Right renal cortex interstitium (tissue), 3 donors: ENCODE results near the gene NKAP. TPM values are rescaled to one million over a fixed set of nuclear protein-coding genes. Genes with fewer than 3 reads are reported as not detected.
"Not testable (repeated sequence)": the region's sequence is repeated elsewhere in the genome, so short reads cannot be mapped to it uniquely, and the experiment has no call there.

Source experiments
- DNase-seq, 3 donors: peaks; one replicate each; pipeline ENCODE4 v3.0.0-alpha.2; 2013; ENCODE audit warnings: low read depth in 3 of 3, low spot score in 2 of 3
- polyA plus RNA-seq, 3 donors: library from polyadenylated mRNA; unstranded; fragments of 120-200 nt; gene quantifications; one replicate each; pipeline ENCODE4 v1.2.1, GENCODE V29; 2013; ENCODE audit not compliant: insufficient read length in 3 of 3

Gene NKAP
- polyA plus RNA-seq: 10 to 100 TPM; 13.6 to 16.7 (median 14.9) TPM

DNA sequence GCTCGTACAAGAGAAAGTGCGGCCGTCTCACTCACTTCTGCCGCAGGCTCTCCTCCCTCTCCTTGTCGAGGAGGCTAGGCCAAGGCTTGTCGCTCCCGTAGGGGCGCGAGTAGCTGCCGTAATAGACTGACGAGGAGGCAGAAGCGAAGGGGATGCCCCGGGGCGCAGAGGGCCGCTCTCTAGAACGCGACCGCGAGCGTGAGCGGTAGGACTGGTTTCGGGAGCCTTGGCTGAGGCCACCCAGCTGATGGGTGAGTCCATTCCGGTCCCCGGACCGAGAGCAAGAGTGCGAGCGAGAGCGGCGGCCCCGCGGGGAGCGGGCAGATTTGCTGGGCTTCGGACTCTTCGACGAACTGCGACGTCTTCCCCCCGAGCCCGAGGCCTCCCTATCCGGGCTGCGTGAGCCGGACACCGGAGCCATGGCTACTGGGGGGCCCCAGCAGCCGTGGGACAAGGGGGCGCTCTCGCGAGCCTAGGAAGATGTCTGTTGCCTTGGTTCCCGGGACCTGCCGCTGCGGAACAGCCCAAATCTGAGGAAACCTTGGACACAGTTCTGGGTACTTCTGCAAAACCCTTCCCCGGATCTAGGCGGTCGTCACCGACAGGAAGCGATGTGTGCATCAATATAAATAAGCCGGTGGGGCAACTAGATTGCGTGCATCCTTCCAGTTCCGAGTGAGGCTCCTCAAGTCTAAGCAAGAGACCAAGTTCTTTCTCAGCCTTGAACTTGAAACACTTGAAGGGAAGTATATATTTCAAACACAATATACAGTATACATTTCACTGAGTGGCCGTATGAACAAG, at the start of gene NKAP:
TSS of gene NKAP (minus strand) at position 567 of the 804 bp plus-strand sequence. CDS start at position 421, 146 bp downstream.
- DNase-seq: peak; percentile 69 to 87 (median 75)

DNA sequence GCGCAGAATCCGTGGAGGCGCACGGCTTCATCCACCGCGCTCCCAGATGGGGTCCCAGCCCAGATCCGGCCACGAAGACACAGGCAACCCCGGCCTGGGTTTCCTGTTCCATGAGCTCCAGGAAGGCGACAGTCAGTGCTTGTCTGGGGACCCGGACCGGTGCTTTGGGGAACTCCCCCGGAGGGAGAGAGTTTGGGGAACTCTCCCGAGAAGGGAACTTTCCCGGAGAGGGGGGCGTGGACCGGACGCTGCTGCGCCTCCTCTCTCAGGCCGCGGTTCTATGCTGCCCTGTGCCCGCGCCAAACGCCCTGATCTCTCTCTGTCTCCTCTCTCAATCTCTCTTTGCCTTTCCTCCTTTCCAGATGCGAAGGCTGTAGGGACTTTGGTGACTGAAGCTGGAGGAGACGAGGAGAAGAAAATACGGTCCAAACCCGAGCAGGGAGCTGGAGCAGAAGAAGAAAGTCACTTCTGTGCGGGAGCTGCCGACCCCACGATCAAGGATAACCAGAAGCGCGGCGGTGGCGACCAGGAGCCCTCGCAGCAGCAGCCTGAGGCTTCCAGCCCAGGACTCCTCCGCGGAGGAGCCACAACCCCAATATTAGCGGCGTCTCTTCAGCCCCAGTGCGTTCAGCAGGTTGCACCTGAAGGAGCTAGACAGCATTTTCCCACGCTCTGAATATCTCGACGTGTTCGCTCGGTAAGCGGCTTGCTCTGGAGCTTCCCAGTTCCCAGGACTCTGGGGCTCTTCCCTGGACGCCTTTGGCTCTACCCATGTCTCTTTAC, 47.6 kb upstream of the NKAP start:
- DNase-seq: no peak

DNA sequence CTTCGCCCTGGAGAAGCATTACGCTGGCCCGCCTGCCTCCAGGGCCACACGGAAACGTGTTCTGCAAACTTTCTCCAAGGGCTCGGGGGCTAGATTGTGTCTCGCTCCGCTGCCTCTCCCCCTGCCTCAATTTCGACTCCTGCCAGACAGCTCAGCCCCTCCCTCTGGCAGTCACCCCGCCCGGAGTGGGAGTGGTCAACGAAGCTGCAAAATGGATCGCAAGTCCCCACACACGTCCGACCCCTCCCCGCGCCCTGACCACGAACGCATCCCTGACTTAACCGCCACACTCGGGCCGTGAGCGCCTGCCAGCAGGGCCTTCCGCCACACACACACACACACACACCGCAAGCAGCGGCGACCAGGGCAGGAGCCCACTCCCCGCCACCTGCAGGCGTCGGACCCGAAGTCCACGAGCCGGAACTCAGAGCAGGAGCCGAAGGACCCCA, 47.0 kb upstream of the NKAP start:
- DNase-seq: no peak

DNA sequence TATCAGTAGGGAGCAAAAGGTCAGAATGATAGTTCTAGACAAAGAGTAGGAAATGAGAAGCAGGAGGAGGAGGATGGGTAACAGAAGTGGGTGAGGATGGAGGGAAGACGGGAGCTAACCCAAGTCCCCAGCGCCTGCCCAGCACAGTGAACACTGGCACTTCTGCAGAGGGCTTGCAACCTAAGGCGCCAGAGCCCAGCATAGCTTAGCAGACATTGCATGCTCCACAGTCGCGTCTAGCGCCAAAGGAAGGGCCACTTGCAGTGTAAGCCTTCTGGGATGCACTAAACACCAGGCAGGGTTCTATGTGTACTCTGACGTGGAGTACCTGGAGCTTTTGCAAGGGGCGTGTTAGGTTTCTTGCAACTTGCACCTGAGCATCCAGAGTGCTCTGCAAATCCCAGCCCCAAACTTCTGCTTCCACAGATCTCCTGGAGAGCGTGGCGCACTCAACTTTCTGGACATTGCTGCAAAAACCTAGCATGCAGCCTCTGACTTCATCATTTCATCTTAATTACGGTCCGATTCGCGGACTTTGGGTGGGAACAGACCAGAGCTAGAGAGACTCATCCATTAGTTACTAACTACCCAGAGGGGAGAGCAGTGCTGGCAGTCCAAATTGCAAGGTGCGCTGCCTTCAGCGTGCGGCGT, 46.5 kb upstream of the NKAP start:
- no peak for DNase-seq

DNA sequence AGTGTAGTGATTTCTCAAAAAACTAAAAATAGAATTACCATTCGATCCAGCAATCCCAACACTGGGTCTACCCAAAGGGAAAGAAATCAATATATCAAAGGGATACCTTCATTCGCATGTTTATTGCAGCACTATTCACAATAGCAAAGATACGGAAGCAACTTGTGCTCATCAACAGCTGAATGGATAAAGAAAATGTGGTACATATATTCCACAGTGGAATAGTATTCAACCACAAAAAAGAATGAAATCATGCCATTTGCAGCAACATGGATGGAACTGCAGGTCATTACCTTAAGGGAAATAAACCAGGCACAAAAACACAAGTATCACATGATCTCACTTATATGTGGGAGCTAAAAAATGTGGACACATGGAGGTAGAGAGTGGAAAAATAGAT, 42.7 kb upstream of the NKAP start:
- no peak for DNase-seq

GRCh38 chrX:119984652-119985051, 41.1 kb upstream of the NKAP start:
- no peak for DNase-seq

DNA sequence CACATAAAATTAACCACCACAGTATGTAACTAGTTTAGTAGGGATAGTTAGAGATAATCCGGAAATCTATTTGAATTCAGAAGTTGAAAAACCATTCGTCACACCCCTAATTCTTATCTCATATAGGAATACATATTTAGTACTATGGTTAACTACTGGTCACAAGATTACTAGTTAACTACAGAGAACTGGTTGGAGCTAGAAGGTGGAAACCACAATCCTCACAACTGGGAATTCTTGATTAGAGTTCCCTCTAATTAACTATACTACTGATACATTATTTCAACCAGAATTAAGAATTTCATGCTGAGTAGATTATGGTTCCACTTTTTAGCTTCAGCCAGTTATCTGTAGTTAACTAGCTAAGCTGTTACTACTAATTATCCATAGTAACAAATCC, 39.9 kb upstream of the NKAP start:
- DNase-seq: no peak

- no peak for DNase-seq
These were observed 38.6 kb upstream of the NKAP start for GRCh38 chrX:119982145-119982544.

- DNase-seq: no peak
These were observed 37.9 kb upstream of the NKAP start for GRCh38 chrX:119981286-119982070.

- not testable (repeated sequence) for DNase-seq
These were observed 33.6 kb upstream of the NKAP start for GRCh38 chrX:119977172-119977571.

- no peak for DNase-seq
These were observed 27.6 kb upstream of the NKAP start for GRCh38 chrX:119971184-119971583.

DNA sequence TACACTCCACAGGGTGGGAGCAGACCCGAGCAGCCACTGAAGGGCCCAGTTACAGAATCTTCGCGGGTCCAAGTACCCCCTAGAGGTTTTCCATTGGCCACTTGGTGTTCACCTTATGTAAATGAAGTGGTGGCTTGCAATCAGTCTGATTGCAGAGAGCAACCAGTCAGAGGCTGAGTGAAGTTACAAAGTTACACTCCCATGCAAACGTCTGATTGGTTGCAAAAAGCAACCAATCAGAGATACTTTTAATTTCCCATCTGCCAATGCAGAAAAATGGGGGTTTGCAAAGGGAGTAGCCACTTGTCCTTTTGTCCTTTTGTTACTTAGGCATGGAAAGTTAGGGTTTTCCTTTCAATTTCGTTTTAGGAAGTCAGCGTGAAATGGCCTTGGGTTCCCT, 27.0 kb upstream of the NKAP start:
- DNase-seq: no peak

GRCh38 chrX:119966837-119967236, 23.3 kb upstream of the NKAP start:
- DNase-seq: not testable (repeated sequence)

- no peak for DNase-seq
These were observed 17.1 kb upstream of the NKAP start for GRCh38 chrX:119960625-119961024.

GRCh38 chrX:119955807-119956570, 12.4 kb upstream of the NKAP start:
- not testable (repeated sequence) for DNase-seq

DNA sequence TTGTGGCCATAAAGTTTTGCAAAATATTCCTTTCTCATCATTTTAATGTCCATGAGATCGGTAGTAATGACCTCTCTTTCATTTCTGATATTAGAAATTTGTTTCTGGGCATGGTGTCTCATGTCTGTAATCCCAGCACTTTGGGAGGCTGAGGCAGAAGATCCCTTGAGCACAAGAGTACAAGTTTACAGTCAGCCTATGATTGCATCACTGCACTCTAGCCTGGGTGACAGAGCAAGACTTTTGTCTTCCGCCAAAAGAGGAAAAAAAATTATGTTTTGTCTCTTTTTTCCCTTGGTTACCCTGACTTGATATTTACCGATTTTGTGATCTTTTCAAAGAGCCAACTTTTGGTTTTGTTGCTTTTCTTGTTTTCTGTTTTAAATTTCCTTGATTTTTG, 10.8 kb upstream of the NKAP start:
- no peak for DNase-seq

- no peak for DNase-seq
These were observed 4.8 kb upstream of the NKAP start for GRCh38 chrX:119948381-119948780.

DNA sequence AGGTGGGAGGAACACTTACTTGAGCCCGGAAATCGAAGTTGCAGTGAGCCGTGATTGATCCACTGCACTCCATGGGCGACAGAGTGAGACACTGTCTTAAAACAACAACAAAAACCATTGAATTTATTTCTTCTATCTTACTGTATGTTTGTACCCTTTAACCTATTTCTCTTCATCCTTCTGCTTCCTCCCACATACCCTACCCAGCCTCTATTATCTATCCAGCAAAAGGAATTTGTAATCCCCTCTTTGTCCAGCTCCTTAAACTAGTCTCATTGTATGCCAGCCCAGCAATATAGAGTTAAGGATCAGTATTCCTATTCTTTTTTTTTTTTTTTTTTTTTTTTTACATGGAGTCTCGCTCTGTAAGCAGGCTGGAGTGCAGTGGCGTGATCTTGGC, 1.9 kb upstream of the NKAP start:
- DNase-seq: no peak

GRCh38 chrX:119942831-119943184, 743 bp downstream of the NKAP start:
- peak in 2 of 3 donors; percentile 2 to 10 for DNase-seq
